HG03558 (cell line): Measurements from ENCODE around the gene OR51E1.

ENCODE experiments used
- ATAC-seq: cut with Tn5 transposase; IDR thresholded peaks from one replicate; pipeline ENCODE4 v1.9.1; 2021; ENCODE audit warnings: moderate number of reproducible peaks; ENCODE audit not compliant: unreplicated experiment; ENCODE audit errors: extremely low read depth

The OR51E1 gene

GRCh38 chr11:4647766-4648165 is 4.0 kb downstream of the OR51E1 start:
- no peak for ATAC-seq

GRCh38 chr11:4654635-4655369 is 11.0 kb downstream of the OR51E1 start:
- ATAC-seq: no peak

- ATAC-seq: no peak
These were observed 15.1 kb downstream of the OR51E1 start for GRCh38 chr11:4658629-4659445.

GRCh38 chr11:4662876-4663275 is 19.1 kb downstream of the OR51E1 start:
- ATAC-seq: no peak

- no peak for ATAC-seq
These were observed 20.4 kb downstream of the OR51E1 start for GRCh38 chr11:4664183-4664582.

GRCh38 chr11:4664786-4665185 is 21.0 kb downstream of the OR51E1 start:
- no peak for ATAC-seq

- no peak for ATAC-seq
These were observed 21.6 kb downstream of the OR51E1 start for GRCh38 chr11:4665424-4665823.

GRCh38 chr11:4671741-4672140 is 28.0 kb downstream of the OR51E1 start:
- no peak for ATAC-seq

- no peak for ATAC-seq
These were observed 28.7 kb downstream of the OR51E1 start for GRCh38 chr11:4672470-4672869.

- no peak for ATAC-seq
These were observed 30.0 kb downstream of the OR51E1 start for GRCh38 chr11:4673781-4674180.

- no peak for ATAC-seq
These were observed 34.2 kb downstream of the OR51E1 start for GRCh38 chr11:4677948-4678347.

- ATAC-seq: no peak
These were observed 36.6 kb downstream of the OR51E1 start for GRCh38 chr11:4680341-4680740.

GRCh38 chr11:4682623-4683419 is 39.0 kb downstream of the OR51E1 start:
- ATAC-seq: no peak

GRCh38 chr11:4684631-4685285 is 41.0 kb downstream of the OR51E1 start:
- ATAC-seq: no peak

GRCh38 chr11:4695442-4695841 is 51.7 kb downstream of the OR51E1 start:
- no peak for ATAC-seq

GRCh38 chr11:4697585-4697984 is 53.8 kb downstream of the OR51E1 start, which contains the start of gene OR51E2:
OR51E2 (minus strand) TSS chr11:4697853; CDS start chr11:4682711, 15,142 bp downstream.
- ATAC-seq: no peak

GRCh38 chr11:4699697-4700435 is 56.1 kb downstream of the OR51E1 start:
- peak; percentile 97 for ATAC-seq

GRCh38 chr11:4700436-4700820 is 56.6 kb downstream of the OR51E1 start:
- no peak for ATAC-seq

- no peak for ATAC-seq
These were observed 60.4 kb downstream of the OR51E1 start, which contains the start of gene MMP26 for GRCh38 chr11:4704054-4704789. MMP26 (plus strand) TSS chr11:4704784.
